HG02852 (cell line): ENCODE data around the gene GORASP1.

Experiments used
- ATAC-seq: cut with Tn5 transposase; IDR thresholded peaks from one replicate; pipeline ENCODE4 v1.9.1; 2021; ENCODE audit warnings: mild to moderate bottlenecking, moderate library complexity; ENCODE audit not compliant: unreplicated experiment

GORASP1 gene

GRCh38 chr3:39103791-39104552, 3.5 kb downstream of the GORASP1 start:
- ATAC-seq = no peak

GRCh38 chr3:39103324-39103693, 4.1 kb downstream of the GORASP1 start:
- ATAC-seq = no peak

- ATAC-seq = no peak
These were observed 4.7 kb downstream of the GORASP1 start for GRCh38 chr3:39102504-39103323.

GRCh38 chr3:39101022-39101689, 6.3 kb downstream of the GORASP1 start:
- ATAC-seq = peak; percentile 70

GRCh38 chr3:39100500-39100886, 6.9 kb downstream of the GORASP1 start:
- no peak for ATAC-seq

- no peak for ATAC-seq
These were observed 7.5 kb downstream of the GORASP1 start for GRCh38 chr3:39099738-39100499.

- ATAC-seq = no peak
These were observed 8.2 kb downstream of the GORASP1 start for GRCh38 chr3:39099242-39099641.

- ATAC-seq = no peak
These were observed 8.9 kb downstream of the GORASP1 start for GRCh38 chr3:39098473-39099000.

- no peak for ATAC-seq
These were observed 9.5 kb downstream of the GORASP1 start for GRCh38 chr3:39097716-39098472.

GRCh38 chr3:39096775-39097174, 10.7 kb downstream of the GORASP1 start:
- no peak for ATAC-seq

- ATAC-seq = no peak
These were observed 11.6 kb downstream of the GORASP1 start for GRCh38 chr3:39095778-39096177.

GRCh38 chr3:39094851-39095677, 12.4 kb downstream of the GORASP1 start:
- no peak for ATAC-seq

- ATAC-seq = no peak
These were observed 16.5 kb downstream of the GORASP1 start for GRCh38 chr3:39090922-39091321.

GRCh38 chr3:39088889-39089288, 18.5 kb downstream of the GORASP1 start:
- no peak for ATAC-seq

GRCh38 chr3:39088456-39088855, 19.0 kb downstream of the GORASP1 start:
- no peak for ATAC-seq

- ATAC-seq = peak; percentile 89
These were observed 21.3 kb downstream of the GORASP1 start for GRCh38 chr3:39086144-39086543.

- ATAC-seq = no peak
These were observed 24.6 kb downstream of the GORASP1 start for GRCh38 chr3:39082666-39083313.

GRCh38 chr3:39080026-39080425, 27.4 kb downstream of the GORASP1 start:
- no peak for ATAC-seq

GRCh38 chr3:39079530-39079929, 27.9 kb downstream of the GORASP1 start:
- ATAC-seq = no peak
